ENCODE results near the gene ILKAP.

The ILKAP gene

GRCh38 chr2:238121511-238122286 lies 81.8 kb downstream of the ILKAP start:
- DNase-seq, result no peak

DNA sequence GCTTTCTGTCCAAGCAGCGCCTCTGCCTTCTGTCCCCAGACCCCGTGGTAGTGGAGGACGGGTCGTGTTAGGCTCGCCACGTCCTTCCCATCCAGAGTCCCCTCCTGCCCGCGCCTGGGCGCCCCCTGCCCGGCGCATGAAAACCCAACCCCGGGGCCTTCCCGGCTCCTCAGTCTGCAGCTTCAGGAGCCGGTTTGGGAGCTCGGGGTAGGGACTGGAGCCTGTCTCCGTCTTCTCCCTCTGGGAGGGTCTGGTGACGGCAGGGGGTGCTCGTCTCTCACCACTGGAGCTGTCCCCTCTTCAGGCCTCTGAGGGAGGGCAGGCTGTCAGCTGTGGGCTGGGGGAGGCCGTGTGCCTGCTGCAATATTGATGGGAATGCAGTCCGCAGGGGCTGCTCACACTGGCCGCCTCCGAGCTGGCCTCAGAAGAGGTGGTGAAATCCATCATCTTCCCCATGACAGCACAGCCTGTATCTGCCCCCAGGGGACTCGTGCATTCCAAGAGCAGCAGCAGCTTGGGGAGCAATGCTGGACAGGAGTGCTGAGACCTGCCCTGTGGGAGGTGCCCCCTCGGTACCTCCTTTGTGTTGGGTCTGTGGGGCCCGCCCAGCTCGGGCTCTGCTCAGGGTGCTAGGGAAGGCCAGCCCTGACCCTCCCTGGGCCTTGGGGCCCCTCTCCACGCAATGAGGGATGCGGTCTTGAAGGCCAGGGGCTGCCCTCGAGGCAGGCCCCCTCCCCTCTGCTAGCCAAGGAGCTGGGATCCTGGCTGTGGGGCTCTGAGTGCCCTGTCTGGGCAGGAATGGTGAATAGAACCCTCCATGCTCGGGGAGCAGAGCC lies 82.8 kb downstream of the ILKAP start:
- no peak for DNase-seq

Measured in NCI-H2081 treated with DMSO at 0.1 percent for 48 hours (cell line).